Urothelium cell line (cell line): ENCODE measurements around the gene ARAP1.

ENCODE experiments used
- DNase-seq: peaks from one replicate; pipeline ENCODE4 v3.0.0; 2011; ENCODE audit warnings: low spot score, mixed read lengths
- FAIRE-seq: peaks from 2 replicates; lab custom pipeline; 2011; peaks lifted over from hg19 to GRCh38; lab: Jason Lieb, UNC

ARAP1 gene

DNA sequence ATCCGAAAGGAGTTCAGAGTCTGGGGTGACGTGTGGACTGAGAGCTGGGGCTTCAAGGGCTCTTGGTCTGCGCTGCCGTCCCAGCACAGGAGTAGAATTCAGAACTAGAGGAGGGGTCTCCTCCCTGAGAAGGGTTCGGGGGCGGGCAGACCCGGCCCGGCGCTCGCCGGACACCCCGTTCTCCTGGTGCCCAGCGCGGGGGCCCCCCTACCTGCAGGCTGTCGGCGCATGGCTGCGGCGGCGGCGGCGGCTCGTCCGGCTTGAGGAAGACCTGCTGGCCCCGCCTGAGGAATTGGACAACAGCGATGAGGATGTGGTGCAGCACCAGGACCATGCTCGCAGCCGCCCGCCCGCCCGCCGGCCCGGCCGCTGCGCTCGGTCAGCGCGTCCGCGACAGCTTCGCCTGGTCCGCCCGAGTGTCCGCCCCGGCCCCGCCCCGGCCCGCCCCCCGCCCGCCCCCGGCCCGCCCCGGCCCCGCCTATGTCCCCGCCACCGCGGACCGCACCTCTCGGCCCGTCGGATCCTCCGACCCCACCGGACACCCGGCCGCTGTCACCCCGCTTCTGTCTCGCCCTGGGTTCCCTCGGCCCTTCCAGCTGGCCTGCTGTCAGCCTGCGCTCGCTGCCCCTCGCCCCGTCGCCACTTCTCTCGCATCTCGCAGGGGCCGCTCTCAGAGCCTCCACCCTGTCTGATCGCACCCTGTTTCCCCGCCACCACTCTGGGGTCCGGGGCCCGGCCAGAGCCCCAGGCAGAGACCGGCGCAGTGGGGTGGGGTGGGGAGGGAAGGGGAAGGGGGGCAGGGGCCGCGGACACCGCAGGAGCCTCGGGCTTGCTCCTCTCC, 109.9 kb downstream of the ARAP1 start:
- DNase-seq: peak; percentile 79
- no peak for FAIRE-seq

DNA sequence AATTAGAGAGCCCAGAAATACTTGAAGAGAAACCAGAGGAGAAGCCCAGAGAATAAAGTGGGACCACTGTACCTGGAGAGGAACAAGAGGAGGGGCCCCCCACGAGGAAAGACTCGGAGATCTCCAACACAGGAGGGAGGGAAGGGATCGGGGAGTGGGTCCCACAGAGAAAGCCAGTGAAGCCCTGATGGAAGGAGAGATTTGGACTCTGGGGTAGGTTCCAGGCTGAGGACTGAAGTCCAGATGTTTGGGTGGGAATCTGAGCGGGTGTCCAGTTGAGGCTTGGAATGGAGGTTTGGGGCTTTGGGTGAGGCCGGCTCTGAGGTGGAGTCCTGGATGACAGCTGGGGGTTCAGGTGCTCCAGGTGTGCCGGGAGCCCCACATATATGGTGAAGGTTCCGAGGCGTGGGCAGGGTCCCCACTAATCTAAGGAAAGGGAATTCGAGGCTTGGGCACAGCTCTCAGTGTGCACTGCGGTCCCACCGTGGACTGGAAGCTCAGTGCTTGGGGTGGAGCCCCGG, 110.6 kb downstream of the ARAP1 start:
- FAIRE-seq (no peak), DNase-seq (no peak)

DNA sequence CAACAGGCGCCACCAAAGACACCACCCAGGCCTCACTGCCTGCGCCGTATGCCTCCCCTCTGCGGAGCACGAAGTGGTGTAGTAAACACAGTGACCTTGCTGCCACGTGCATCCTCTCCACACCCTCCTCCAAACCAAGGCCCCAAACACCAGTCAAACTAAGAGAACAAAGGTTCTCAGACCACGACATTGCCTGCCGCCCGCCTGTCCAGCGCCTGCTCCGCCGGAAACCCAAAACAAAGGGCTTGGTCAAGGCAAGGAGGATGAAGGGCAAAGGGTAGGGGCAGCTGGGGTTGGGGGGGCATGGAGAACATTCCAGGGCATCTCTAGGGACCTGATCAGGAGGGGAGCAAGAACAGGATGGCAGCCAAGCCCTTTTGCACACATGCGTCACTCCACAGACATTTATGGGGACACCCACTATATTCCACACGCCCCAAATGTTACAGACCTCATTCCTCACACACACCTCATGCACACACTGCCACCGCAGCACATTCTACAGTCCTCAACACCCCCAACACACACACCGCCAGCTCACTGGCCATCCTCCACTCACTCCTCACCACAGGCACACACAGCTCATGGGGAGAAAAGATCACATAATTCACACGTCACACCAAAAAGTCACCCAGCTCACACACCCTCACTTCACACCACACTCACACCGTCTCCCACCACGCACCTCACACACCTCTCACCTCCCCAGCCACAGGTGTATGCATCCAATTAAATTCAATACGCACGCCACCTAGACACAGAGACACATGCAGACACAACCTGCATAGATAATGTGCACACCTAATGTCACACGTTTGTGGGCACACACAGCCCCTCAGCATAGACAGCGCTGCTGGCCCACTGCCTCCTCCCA, 112.5 kb downstream of the ARAP1 start:
- DNase-seq (no peak), FAIRE-seq (peak; percentile 71)

DNA sequence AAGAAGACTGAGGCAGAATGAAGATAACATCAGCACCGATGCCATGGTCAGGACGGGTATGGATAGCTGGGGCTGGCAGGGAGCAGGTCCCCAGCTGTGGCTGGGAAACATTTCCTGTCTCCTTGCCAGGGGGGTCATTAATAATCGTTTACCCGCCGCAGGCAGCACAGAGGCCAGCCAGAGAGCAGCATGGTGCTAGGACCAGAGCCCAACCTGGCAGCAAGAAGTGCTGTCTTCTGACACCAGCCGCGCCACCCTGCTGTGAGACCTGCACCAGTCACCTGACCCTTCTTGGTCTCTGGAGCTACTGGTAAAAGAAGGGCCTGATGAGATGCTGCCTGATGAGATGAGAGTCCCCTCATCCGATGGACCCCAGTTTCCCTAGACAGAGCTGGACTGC, 114.3 kb downstream of the ARAP1 start:
- DNase-seq (no peak), FAIRE-seq (no peak)

DNA sequence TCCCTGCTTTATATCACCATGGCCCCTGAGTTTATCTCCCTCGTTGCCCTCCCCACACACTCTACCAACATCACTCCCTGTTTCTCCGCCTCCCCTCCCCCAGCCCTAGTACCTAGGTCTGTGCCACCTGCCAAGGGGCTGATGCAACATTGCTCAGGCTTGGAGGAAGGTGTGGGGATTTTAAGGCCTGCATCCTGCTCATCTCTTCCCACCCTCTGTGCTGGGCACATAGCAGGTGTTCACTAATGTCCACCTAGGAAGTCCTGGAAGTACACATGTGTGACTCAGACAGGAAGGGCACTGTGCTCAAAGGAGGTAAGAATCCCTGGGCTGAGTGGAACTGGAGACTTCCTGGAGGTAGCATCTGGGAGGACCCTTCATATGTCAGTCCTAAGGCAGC, 115.0 kb downstream of the ARAP1 start:
- DNase-seq (no peak), FAIRE-seq (no peak)

DNA sequence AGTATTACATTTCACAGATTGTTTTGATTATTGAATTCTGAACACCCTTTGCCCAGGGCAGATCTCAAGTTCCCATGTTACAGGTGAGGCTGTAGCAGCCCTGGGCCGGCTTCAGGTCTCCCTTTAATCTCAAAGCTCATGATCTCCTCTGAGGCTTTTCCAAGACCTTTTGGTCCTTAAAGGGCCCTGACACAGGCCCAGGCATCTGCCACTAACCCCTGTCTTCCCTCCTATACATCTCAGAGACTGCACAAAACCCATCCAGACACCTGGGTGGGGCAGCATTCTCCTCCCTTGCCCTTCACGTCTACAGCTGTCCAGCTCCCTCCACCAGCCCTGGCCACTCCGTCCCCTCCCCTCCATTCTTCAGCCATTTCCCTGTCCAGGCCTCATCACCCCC, 115.8 kb downstream of the ARAP1 start:
- FAIRE-seq: no peak
- no peak for DNase-seq

DNA sequence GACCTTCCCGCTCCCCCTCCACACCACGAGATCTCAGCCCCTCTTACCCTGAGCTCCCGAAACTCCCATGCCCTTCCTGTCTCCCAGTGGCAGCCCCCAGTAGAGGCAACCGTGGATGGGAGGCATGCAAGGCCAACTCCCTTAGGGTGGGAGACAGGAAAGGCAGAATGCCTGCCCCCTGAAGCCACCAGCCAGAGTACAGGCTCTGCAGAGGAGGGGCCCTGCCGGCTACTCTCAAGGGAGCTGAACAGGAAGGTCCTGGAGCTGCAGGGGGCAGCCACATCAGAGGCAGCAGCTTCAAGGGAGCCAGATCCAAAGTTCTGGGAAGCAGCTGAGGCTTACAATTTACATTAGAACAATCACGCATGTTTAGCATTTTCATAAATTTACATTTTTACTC, 116.3 kb downstream of the ARAP1 start:
- FAIRE-seq (no peak), DNase-seq (no peak)

DNA sequence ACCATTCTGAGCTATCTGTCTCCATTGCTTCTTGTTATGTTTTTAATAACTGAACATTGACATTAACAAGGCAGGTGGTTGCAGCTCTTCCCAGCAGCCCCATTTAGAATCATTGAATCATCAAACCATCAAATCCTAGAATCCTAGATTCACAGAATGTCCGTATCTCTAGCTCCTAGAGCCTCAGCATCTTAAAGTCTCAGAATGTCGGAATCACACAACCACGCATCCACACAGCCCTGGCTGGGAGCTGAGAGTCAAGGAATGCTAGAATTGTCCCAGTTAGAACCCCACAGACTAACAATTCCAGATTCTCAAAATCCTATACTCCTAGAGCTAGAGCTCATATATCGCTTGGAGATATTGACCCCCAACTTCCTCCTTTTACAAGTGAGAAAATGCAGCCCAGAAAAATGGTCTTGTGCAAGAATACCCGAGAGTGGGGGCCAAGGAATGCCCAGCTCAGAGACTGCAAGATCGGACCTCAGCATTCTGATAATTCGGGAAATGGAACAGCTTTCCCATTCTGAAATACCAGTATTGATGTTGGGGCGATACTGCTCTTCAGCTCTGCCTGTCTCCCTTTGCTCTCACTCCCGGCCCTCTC, 116.8 kb downstream of the ARAP1 start:
- no peak for DNase-seq
- no peak for FAIRE-seq
